Measurements from ENCODE around the gene SNX25.

SNX25 gene

DNA sequence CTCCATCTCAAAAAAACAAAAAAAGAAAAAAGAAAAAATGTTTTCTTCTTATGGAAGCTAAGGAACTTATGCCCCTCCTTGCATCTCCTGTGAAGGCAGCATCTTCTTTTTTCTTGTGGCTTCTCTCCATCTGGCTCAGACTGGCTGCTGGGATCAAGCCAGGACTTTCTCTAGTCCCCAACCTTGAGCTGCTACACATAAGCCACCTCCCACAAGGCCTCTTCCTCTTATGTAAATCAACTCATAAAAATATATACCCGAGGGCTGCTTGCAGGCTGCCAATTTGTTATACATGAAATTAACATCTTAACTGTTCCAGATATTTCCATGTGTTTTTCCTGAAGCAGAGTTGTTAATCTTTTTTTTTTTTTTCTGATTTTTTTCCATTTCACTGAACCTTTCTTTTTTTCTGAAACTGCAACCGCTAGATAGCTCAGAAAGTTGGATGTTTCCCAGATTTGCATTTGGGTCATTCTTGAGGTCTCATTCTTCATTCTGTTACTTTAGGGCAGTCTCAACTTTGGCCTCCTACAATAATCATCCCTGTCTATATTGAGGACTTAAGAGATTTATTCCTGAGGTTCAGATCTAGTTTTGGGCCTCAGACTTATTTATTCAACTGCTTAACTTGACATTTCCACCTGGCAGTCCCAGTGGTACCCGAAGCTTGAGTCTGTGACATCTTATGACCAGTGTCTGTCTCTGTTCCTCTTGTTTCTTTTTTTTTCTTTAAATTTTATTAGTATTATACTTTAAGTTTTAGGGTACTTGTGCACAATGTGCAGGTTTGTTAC lies 10.3 kb downstream of the SNX25 start:
- Histone ChIP-seq H3K4me1 (ENCODE audit: control extremely low read depth in 1 of 4, control insufficient read depth in 4 of 4, insufficient read depth in 4 of 4, low read length in 3 of 4) (peaks cover 0 to 2% (median 0%) of the 10 kb centered on the region in 4 experiments), H3K36me3 (ENCODE audit: control insufficient read depth in 4 of 4, insufficient read depth in 4 of 4, low read length in 3 of 4) (no peaks in the 10 kb centered on the region), H3K9me3 (ENCODE audit: control extremely low read depth in 1 of 5, control insufficient read depth in 4 of 5, insufficient read depth in 2 of 5, low read depth in 1 of 5, low read length in 4 of 5) (peaks cover 0 to 3% (median 0%) of the 10 kb centered on the region in 5 experiments), H3K27me3 (replicated peaks in 2 of 5; ENCODE audit: control insufficient read depth in 4 of 5, insufficient read depth in 5 of 5, low read length in 4 of 5) (no peaks in the 10 kb centered on the region), H3K27ac (ENCODE audit: insufficient read depth in 1 of 2, low read depth in 1 of 2, low read length in 2 of 2, poor library complexity in 1 of 2, severe bottlenecking in 2 of 2) (no peak overlapping the region), H3K4me3 (ENCODE audit: control insufficient read depth in 1 of 7, extremely low read depth in 1 of 7, insufficient read depth in 4 of 7, low read depth in 2 of 7, low read length in 6 of 7) (no peak overlapping the region)
- peak in 2 of 3 donors; percentile 63 to 70 for DNase-seq
- ChIA-PET CTCF (interaction anchor here (1.0 kb wide), 1 partner anchor 62 kb away, joined by 3 read pairs; no protein-coding TSS in a partner anchor), POLR2A (interaction anchor here (0.8 kb wide), 1 partner anchor 10 kb away, joined by 3 read pairs; the partner anchor contains the start of gene SNX25)
- 0% methylated on average over 1 of the region's 3 CpGs for WGBS (ENCODE audit: insufficient coverage)

DNA sequence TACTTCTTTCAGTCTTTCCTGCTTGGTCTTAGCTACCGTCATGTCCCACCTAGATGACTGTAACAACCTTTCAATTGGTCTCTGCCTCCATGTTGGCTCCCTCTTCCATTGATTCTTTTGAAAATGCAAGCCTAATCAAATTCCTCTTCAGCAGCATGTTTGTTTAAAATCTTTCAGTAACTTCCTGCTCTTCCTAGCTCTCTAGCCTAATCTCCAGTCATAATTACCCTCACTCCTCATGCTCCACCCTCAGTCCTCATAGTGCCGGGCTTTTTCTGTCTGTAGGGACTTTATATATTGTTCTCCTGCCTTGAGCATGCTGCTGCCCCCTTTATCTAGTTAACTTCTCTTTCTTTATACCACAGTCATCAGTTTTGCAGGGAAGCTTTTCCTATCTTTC lies 12.1 kb downstream of the SNX25 start:
- WGBS (ENCODE audit: insufficient coverage) = 92% methylated on average over 2 of the region's 2 CpGs
- Histone ChIP-seq H3K4me3 (ENCODE audit: control insufficient read depth in 1 of 7, extremely low read depth in 1 of 7, insufficient read depth in 4 of 7, low read depth in 2 of 7, low read length in 6 of 7) (no peak overlapping the region), H3K4me1 (ENCODE audit: control extremely low read depth in 1 of 4, control insufficient read depth in 4 of 4, insufficient read depth in 4 of 4, low read length in 3 of 4) (peaks cover 0 to 2% (median 0%) of the 10 kb centered on the region in 4 experiments), H3K27ac (ENCODE audit: insufficient read depth in 1 of 2, low read depth in 1 of 2, low read length in 2 of 2, poor library complexity in 1 of 2, severe bottlenecking in 2 of 2) (no peak overlapping the region), H3K36me3 (ENCODE audit: control insufficient read depth in 4 of 4, insufficient read depth in 4 of 4, low read length in 3 of 4) (no peaks in the 10 kb centered on the region), H3K27me3 (replicated peaks in 2 of 5; ENCODE audit: control insufficient read depth in 4 of 5, insufficient read depth in 5 of 5, low read length in 4 of 5) (no peaks in the 10 kb centered on the region), H3K9me3 (ENCODE audit: control extremely low read depth in 1 of 5, control insufficient read depth in 4 of 5, insufficient read depth in 2 of 5, low read depth in 1 of 5, low read length in 4 of 5) (peaks cover 0 to 3% (median 0%) of the 10 kb centered on the region in 5 experiments)
- ChIA-PET POLR2A (interaction anchor here (0.6 kb wide), 1 partner anchor 10 kb away, joined by 3 read pairs; no protein-coding TSS in a partner anchor), CTCF (interaction anchor here (0.8 to 1.6 kb wide), 2 partner anchors 10 to 14 kb away, joined by 3 to 4 read pairs; no protein-coding TSS in a partner anchor)
- DNase-seq = no peak

DNA sequence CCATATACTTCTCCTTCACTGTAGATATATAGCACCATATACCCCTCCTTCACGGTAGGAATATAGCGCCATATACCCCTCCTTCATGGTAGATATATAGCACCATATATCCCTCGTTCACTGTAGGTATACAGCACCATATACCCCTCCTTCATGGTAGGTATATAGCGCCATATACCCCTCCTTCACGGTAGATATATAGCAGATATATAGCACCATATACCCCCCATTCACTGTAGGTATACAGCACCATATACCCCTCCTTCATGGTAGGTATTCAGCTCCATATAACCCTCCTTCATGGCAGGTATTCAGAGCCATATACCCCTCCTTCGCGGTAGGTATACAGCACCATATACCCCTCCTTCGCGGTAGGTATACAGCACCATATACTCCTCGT lies 12.5 kb downstream of the SNX25 start:
- CTCF ChIA-PET = interaction anchor here (1.6 kb wide), 1 partner anchor 14 kb away, joined by 4 read pairs; no protein-coding TSS in a partner anchor
- H3K27ac ChIP-seq (ENCODE audit: insufficient read depth in 1 of 2, low read depth in 1 of 2, low read length in 2 of 2, poor library complexity in 1 of 2, severe bottlenecking in 2 of 2) = no peak overlapping the region
- no peaks in the 10 kb centered on the region for H3K36me3 ChIP-seq (ENCODE audit: control insufficient read depth in 4 of 4, insufficient read depth in 4 of 4, low read length in 3 of 4)

DNA sequence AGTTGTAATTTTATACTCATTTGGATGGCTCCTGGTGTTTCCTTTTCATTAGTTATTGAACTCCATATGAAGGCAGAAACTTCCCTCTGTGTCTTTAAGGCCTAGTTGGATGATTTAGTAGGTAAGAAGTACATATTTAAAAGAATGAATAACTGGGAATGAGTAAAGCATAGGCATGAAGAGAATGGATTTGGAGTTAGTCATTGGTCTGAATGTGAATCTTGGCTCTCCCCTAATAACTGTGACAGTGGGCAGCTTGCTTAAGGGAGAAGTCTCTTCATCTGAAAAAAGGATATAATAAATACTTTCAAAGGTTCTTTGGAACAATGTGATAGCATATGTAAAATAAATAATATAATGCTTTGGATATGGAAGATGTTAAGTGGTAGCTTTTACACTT lies 13.2 kb downstream of the SNX25 start:
- Histone ChIP-seq H3K4me3 (ENCODE audit: control insufficient read depth in 1 of 7, extremely low read depth in 1 of 7, insufficient read depth in 4 of 7, low read depth in 2 of 7, low read length in 6 of 7) (no peak overlapping the region), H3K27me3 (replicated peaks in 2 of 5; ENCODE audit: control insufficient read depth in 4 of 5, insufficient read depth in 5 of 5, low read length in 4 of 5) (no peaks in the 10 kb centered on the region), H3K36me3 (ENCODE audit: control insufficient read depth in 4 of 4, insufficient read depth in 4 of 4, low read length in 3 of 4) (no peaks in the 10 kb centered on the region), H3K4me1 (ENCODE audit: control extremely low read depth in 1 of 4, control insufficient read depth in 4 of 4, insufficient read depth in 4 of 4, low read length in 3 of 4) (peaks cover 0 to 2% (median 0%) of the 10 kb centered on the region in 4 experiments), H3K9me3 (ENCODE audit: control extremely low read depth in 1 of 5, control insufficient read depth in 4 of 5, insufficient read depth in 2 of 5, low read depth in 1 of 5, low read length in 4 of 5) (peaks cover 0 to 3% (median 0%) of the 10 kb centered on the region in 5 experiments), H3K27ac (ENCODE audit: insufficient read depth in 1 of 2, low read depth in 1 of 2, low read length in 2 of 2, poor library complexity in 1 of 2, severe bottlenecking in 2 of 2) (no peak overlapping the region)
- ChIA-PET POLR2A (no interaction called here), CTCF (no interaction called here)
- no peak for DNase-seq

More for the DNA sequence above, 12.5 kb downstream of the SNX25 start:
- POLR2A ChIA-PET = no interaction called here
- H3K9me3 ChIP-seq (ENCODE audit: control extremely low read depth in 1 of 5, control insufficient read depth in 4 of 5, insufficient read depth in 2 of 5, low read depth in 1 of 5, low read length in 4 of 5) = peaks cover 0 to 3% (median 0%) of the 10 kb centered on the region in 5 experiments
- DNase-seq = no peak
- H3K27me3 ChIP-seq (replicated peaks in 2 of 5; ENCODE audit: control insufficient read depth in 4 of 5, insufficient read depth in 5 of 5, low read length in 4 of 5) = no peaks in the 10 kb centered on the region
- no peak overlapping the region for H3K4me3 ChIP-seq (ENCODE audit: control insufficient read depth in 1 of 7, extremely low read depth in 1 of 7, insufficient read depth in 4 of 7, low read depth in 2 of 7, low read length in 6 of 7)
- peaks cover 0 to 2% (median 0%) of the 10 kb centered on the region in 4 experiments for H3K4me1 ChIP-seq (ENCODE audit: control extremely low read depth in 1 of 4, control insufficient read depth in 4 of 4, insufficient read depth in 4 of 4, low read length in 3 of 4)
- WGBS (ENCODE audit: insufficient coverage) = 40% methylated on average over 6 of the region's 10 CpGs

DNA sequence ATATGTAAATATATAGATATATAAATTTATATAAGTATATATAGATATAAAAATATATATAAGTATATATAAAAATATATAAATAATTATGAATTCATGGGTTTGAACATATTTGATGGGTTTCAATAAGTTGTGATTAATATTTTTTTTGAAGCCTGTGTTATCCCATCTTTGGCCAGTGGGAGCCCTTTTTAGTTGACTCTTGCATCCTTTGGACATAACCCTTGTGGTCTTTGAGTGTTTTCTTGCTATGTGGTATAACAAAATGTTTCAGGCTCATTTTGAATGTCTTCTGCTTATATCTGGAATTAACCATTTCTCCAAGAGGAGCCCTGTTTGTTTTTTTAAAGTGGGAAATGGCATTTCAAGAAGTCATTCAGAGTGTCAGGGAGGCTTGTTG lies 15.2 kb downstream of the SNX25 start:
- Histone ChIP-seq H3K27ac (ENCODE audit: insufficient read depth in 1 of 2, low read depth in 1 of 2, low read length in 2 of 2, poor library complexity in 1 of 2, severe bottlenecking in 2 of 2) (no peak overlapping the region), H3K4me1 (ENCODE audit: control extremely low read depth in 1 of 4, control insufficient read depth in 4 of 4, insufficient read depth in 4 of 4, low read length in 3 of 4) (peaks cover 0 to under 1% (median 0%) of the 10 kb centered on the region in 4 experiments), H3K9me3 (ENCODE audit: control extremely low read depth in 1 of 5, control insufficient read depth in 4 of 5, insufficient read depth in 2 of 5, low read depth in 1 of 5, low read length in 4 of 5) (peaks cover 0 to 3% (median 0%) of the 10 kb centered on the region in 5 experiments), H3K36me3 (ENCODE audit: control insufficient read depth in 4 of 4, insufficient read depth in 4 of 4, low read length in 3 of 4) (no peaks in the 10 kb centered on the region), H3K27me3 (replicated peaks in 2 of 5; ENCODE audit: control insufficient read depth in 4 of 5, insufficient read depth in 5 of 5, low read length in 4 of 5) (no peaks in the 10 kb centered on the region), H3K4me3 (ENCODE audit: control insufficient read depth in 1 of 7, extremely low read depth in 1 of 7, insufficient read depth in 4 of 7, low read depth in 2 of 7, low read length in 6 of 7) (no peak overlapping the region)
- POLR2A ChIA-PET = no interaction called here
- CTCF ChIA-PET = no interaction called here
- peak in 2 of 3 donors; percentile 30 to 49 for DNase-seq

DNA sequence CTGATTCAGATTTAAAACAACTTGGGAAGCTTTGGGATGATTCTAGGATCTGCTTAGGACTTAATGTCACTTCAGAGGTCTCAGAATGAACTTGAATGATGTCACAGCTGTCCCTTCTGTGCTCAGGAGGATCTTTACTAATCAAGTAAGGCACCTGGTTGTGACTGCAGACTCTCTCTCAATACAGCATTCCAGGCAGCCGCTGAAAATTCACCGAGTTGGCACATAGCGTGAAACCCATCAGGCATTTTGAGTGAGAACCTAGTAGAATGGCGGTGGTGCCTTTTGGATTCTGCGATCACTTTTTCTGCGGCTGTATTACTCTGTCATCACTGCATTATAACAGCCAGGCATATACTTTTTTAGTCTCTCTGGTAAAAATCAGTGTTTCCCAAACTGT lies 16.5 kb downstream of the SNX25 start:
- CTCF ChIA-PET = interaction anchor here (1.0 to 1.3 kb wide), 3 partner anchors 9 to 82 kb away, joined by 3 to 4 read pairs (median 3); no protein-coding TSS in a partner anchor
- WGBS (ENCODE audit: insufficient coverage) = 97% methylated on average over 6 of the region's 6 CpGs
- POLR2A ChIA-PET = no interaction called here
- H3K4me3 ChIP-seq (ENCODE audit: control insufficient read depth in 1 of 7, extremely low read depth in 1 of 7, insufficient read depth in 4 of 7, low read depth in 2 of 7, low read length in 6 of 7) = no peak overlapping the region
- no peaks in the 10 kb centered on the region for H3K36me3 ChIP-seq (ENCODE audit: control insufficient read depth in 4 of 4, insufficient read depth in 4 of 4, low read length in 3 of 4)
- DNase-seq = no peak
- H3K9me3 ChIP-seq (ENCODE audit: control extremely low read depth in 1 of 5, control insufficient read depth in 4 of 5, insufficient read depth in 2 of 5, low read depth in 1 of 5, low read length in 4 of 5) = peaks cover 0 to 3% (median 0%) of the 10 kb centered on the region in 5 experiments
- no peak overlapping the region for H3K27ac ChIP-seq (ENCODE audit: insufficient read depth in 1 of 2, low read depth in 1 of 2, low read length in 2 of 2, poor library complexity in 1 of 2, severe bottlenecking in 2 of 2)
- H3K27me3 ChIP-seq (replicated peaks in 2 of 5; ENCODE audit: control insufficient read depth in 4 of 5, insufficient read depth in 5 of 5, low read length in 4 of 5) = no peaks in the 10 kb centered on the region
- no peaks in the 10 kb centered on the region for H3K4me1 ChIP-seq (ENCODE audit: control extremely low read depth in 1 of 4, control insufficient read depth in 4 of 4, insufficient read depth in 4 of 4, low read length in 3 of 4)

DNA sequence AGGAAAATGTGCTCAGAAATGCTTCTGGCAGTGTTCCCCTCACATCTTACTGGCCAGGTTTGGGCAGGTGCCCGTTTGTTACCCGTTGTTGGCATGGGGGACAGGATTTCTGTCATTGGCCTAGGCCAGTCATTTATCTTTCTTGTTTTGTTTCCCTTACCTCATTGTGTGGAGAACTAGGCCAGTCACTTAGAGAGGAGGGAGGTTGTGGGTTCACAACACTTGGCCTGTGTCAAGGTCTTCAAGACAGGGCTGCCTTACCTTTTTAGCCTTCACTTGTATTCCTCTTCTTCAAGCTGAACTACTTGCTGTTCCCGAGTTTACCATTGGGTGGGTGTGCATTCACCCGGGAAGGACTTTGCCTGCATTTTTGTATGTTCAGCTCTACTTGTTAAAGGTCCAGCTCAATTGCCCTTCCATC lies 17.7 kb downstream of the SNX25 start:
- CTCF ChIA-PET = interaction anchor here (0.9 to 1.3 kb wide), 3 partner anchors 27 to 371 kb away, joined by 3 read pairs; no protein-coding TSS in a partner anchor
- H3K9me3 ChIP-seq (ENCODE audit: control extremely low read depth in 1 of 5, control insufficient read depth in 4 of 5, insufficient read depth in 2 of 5, low read depth in 1 of 5, low read length in 4 of 5) = peaks cover 0 to 3% (median 0%) of the 10 kb centered on the region in 5 experiments
- H3K4me3 ChIP-seq (ENCODE audit: control insufficient read depth in 1 of 7, extremely low read depth in 1 of 7, insufficient read depth in 4 of 7, low read depth in 2 of 7, low read length in 6 of 7) = no peak overlapping the region
- H3K36me3 ChIP-seq (ENCODE audit: control insufficient read depth in 4 of 4, insufficient read depth in 4 of 4, low read length in 3 of 4) = no peaks in the 10 kb centered on the region
- no peaks in the 10 kb centered on the region for H3K4me1 ChIP-seq (ENCODE audit: control extremely low read depth in 1 of 4, control insufficient read depth in 4 of 4, insufficient read depth in 4 of 4, low read length in 3 of 4)
- POLR2A ChIA-PET = interaction anchor here (0.9 kb wide), 1 partner anchor 20 kb away, joined by 3 read pairs; no protein-coding TSS in a partner anchor
- no peaks in the 10 kb centered on the region for H3K27me3 ChIP-seq (replicated peaks in 2 of 5; ENCODE audit: control insufficient read depth in 4 of 5, insufficient read depth in 5 of 5, low read length in 4 of 5)
- WGBS (ENCODE audit: insufficient coverage) = 29% methylated on average over 2 of the region's 4 CpGs
- no peak overlapping the region for H3K27ac ChIP-seq (ENCODE audit: insufficient read depth in 1 of 2, low read depth in 1 of 2, low read length in 2 of 2, poor library complexity in 1 of 2, severe bottlenecking in 2 of 2)
- peak in 2 of 3 donors; percentile 13 to 15 for DNase-seq
